H1 (cell line): ENCODE measurements around the gene SLC15A1. TPM values are rescaled to one million over a fixed set of nuclear protein-coding genes. Genes with fewer than 3 reads are reported as not detected.

Experiments
- CTCF ChIA-PET: fragments of 300-600 bp; sonication (Branson Sonifier 250); formaldehyde crosslinking; loops from one replicate; lab custom pipeline; 2021; ENCODE audit not compliant: partially characterized antibody; lab: Charles Lee
- POLR2A ChIA-PET: fragments of 300-600 bp; sonication (Branson Sonifier 250); formaldehyde crosslinking; loops from one replicate; lab custom pipeline; 2021; ENCODE audit warnings: inconsistent platforms; ENCODE audit not compliant: partially characterized antibody; lab: Charles Lee
- DNase-seq, 2 experiments: peaks; one replicate each; pipeline versions ENCODE4 v3.0.0 to v3.0.0-alpha.2; 2010 to 2022; ENCODE audit warnings: low spot score in 2 of 2, low read depth in 1 of 2, mixed read lengths in 1 of 2
- FAIRE-seq: peaks from 2 replicates; lab custom pipeline; 2011; peaks lifted over from hg19 to GRCh38; lab: Jason Lieb, UNC
- H2AFZ ChIP-seq: 2 replicates; pipeline ENCODE4 v1.8.1; 2012; ENCODE audit warnings: low read length, inconsistent platforms
- H2AK5ac ChIP-seq: 2 replicates; pipeline ENCODE4 v1.6.1; 2013; ENCODE audit warnings: low read depth, low read length
- H2BK120ac ChIP-seq: replicated peaks from 2 replicates; pipeline ENCODE3; 2013; ENCODE audit warnings: low read depth, low read length, inconsistent platforms
- H2BK12ac ChIP-seq: 2 replicates; pipeline ENCODE4 v1.6.1; 2013; ENCODE audit warnings: low read depth, low read length
- H2BK15ac ChIP-seq: 2 replicates; pipeline ENCODE4 v1.6.1; 2013; ENCODE audit warnings: low read length
- H2BK20ac ChIP-seq: 2 replicates; pipeline ENCODE4 v1.6.1; 2013; ENCODE audit warnings: low read length
- H2BK5ac ChIP-seq: 2 replicates; pipeline ENCODE4 v1.6.1; 2013; ENCODE audit warnings: low read depth, low read length
- H3K14ac ChIP-seq: 2 replicates; pipeline ENCODE4 v1.6.1; 2013; ENCODE audit warnings: inconsistent platforms; ENCODE audit not compliant: insufficient read length
- H3K18ac ChIP-seq: 2 replicates; pipeline ENCODE4 v1.6.1; 2013; ENCODE audit warnings: low read length; ENCODE audit errors: extremely low read depth
- H3K23ac ChIP-seq: 2 replicates; pipeline ENCODE4 v1.6.1; 2013; ENCODE audit warnings: inconsistent platforms; ENCODE audit not compliant: insufficient read length
- H3K23me2 ChIP-seq: 2 replicates; pipeline ENCODE4 v1.6.1; 2013; ENCODE audit warnings: low read depth, low read length
- H3K27ac ChIP-seq: 2 replicates; pipeline ENCODE4 v1.6.1; 2011; ENCODE audit warnings: low read depth, low read length, inconsistent platforms
- H3K27me3 ChIP-seq, 4 experiments: replicated peaks in 1 of 4; 1 replicate in 1 of 4; 2 replicates in 3 of 4; pipeline versions ENCODE4 v1.6.1 to v1.8.1; 2011 to 2013; ENCODE audit warnings: low read length in 3 of 4, mild to moderate bottlenecking in 3 of 4, inconsistent platforms in 2 of 4, mixed read lengths in 2 of 4, moderate library complexity in 1 of 4; ENCODE audit not compliant: control insufficient read depth in 3 of 4, insufficient read depth in 3 of 4; ENCODE audit errors: extremely low read depth in 1 of 4
- H3K36me3 ChIP-seq, 4 experiments: 2 replicates each; pipeline versions ENCODE4 v1.6.1 to v1.8.1; 2011 to 2013; ENCODE audit warnings: mild to moderate bottlenecking in 4 of 4, low read length in 3 of 4, moderate library complexity in 2 of 4, control low read depth in 1 of 4, inconsistent platforms in 1 of 4; ENCODE audit not compliant: insufficient read depth in 4 of 4, control insufficient read depth in 2 of 4
- H3K4ac ChIP-seq: replicated peaks from 2 replicates; pipeline ENCODE3; 2013; ENCODE audit warnings: low read length, low read depth, mixed read lengths, inconsistent platforms; ENCODE audit not compliant: insufficient read length
- H3K4me1 ChIP-seq, 4 experiments: replicated peaks in 1 of 4; 1 replicate in 1 of 4; 2 replicates in 3 of 4; pipeline versions ENCODE4 v1.6.1 to v1.8.1; 2011 to 2013; ENCODE audit warnings: low read length in 3 of 4, inconsistent platforms in 2 of 4, mixed read lengths in 1 of 4; ENCODE audit not compliant: insufficient read depth in 4 of 4, control insufficient read depth in 3 of 4
- H3K4me2 ChIP-seq, 2 experiments: 2 replicates each; pipeline versions ENCODE4 v1.6.1 to v1.8.1; 2011 to 2013; ENCODE audit warnings: low read depth in 2 of 2, low read length in 2 of 2, control low read depth in 1 of 2, inconsistent platforms in 1 of 2, mild to moderate bottlenecking in 1 of 2; ENCODE audit not compliant: insufficient read depth in 1 of 2
- H3K4me3 ChIP-seq, 4 experiments: fragments of 200-600, 300-600 bp in 1 of 4; sonication (generic), shearing (Covaris generic), sonication (Bioruptor Twin) in 1 of 4; 2 replicates each; pipeline versions ENCODE4 v1.5.1 to v1.8.1; 2011 to 2016; ENCODE audit warnings: low read length in 4 of 4, low read depth in 3 of 4, control low read depth in 2 of 4, inconsistent platforms in 2 of 4, mild to moderate bottlenecking in 2 of 4, mixed read lengths in 1 of 4, moderate library complexity in 1 of 4; ENCODE audit not compliant: insufficient read depth in 2 of 4; ENCODE audit errors: extremely low read depth in 1 of 4
- H3K56ac ChIP-seq: replicated peaks from 2 replicates; pipeline ENCODE3; 2013; ENCODE audit warnings: low read depth, mild to moderate bottlenecking, mixed read lengths, low read length, inconsistent platforms; ENCODE audit not compliant: insufficient read length
- H3K79me1 ChIP-seq: 2 replicates; pipeline ENCODE4 v1.6.1; 2013; ENCODE audit warnings: low read depth, low read length, control low read depth
- H3K79me2 ChIP-seq, 2 experiments: 2 replicates each; pipeline versions ENCODE4 v1.6.1 to v1.8.1; 2012 to 2013; ENCODE audit warnings: low read length in 2 of 2, mild to moderate bottlenecking in 2 of 2, inconsistent platforms in 1 of 2; ENCODE audit not compliant: insufficient read depth in 2 of 2, control insufficient read depth in 1 of 2
- H3K9ac ChIP-seq, 4 experiments: replicated peaks in 1 of 4; 1 replicate in 1 of 4; 2 replicates in 3 of 4; pipeline versions ENCODE4 v1.6.1 to v1.8.1; 2011 to 2013; ENCODE audit warnings: low read depth in 3 of 4, low read length in 3 of 4, control low read depth in 2 of 4, mild to moderate bottlenecking in 2 of 4, moderate library complexity in 2 of 4, inconsistent platforms in 1 of 4; ENCODE audit errors: extremely low read depth in 1 of 4
- H3K9me3 ChIP-seq, 2 experiments: 2 replicates each; pipeline versions ENCODE4 v1.6.1 to v1.8.1; 2012 to 2013; ENCODE audit warnings: mild to moderate bottlenecking in 2 of 2, moderate library complexity in 2 of 2, control low read depth in 1 of 2, inconsistent platforms in 1 of 2, low read depth in 1 of 2, low read length in 1 of 2, mixed read lengths in 1 of 2; ENCODE audit not compliant: insufficient read depth in 2 of 2
- H4K20me1 ChIP-seq, 2 experiments: replicated peaks in 1 of 2; 2 replicates each; pipeline versions ENCODE3 to v1.8.1; 2011 to 2013; ENCODE audit warnings: inconsistent platforms in 2 of 2, low read length in 2 of 2, mild to moderate bottlenecking in 1 of 2; ENCODE audit not compliant: insufficient read depth in 2 of 2, control insufficient read depth in 1 of 2
- H4K5ac ChIP-seq: 2 replicates; pipeline ENCODE4 v1.6.1; 2013; ENCODE audit warnings: low read length, low read depth, mixed read lengths, inconsistent platforms; ENCODE audit not compliant: insufficient read length
- H4K8ac ChIP-seq: 2 replicates; pipeline ENCODE4 v1.8.0; 2013; ENCODE audit warnings: mild to moderate bottlenecking, moderate library complexity, low read length, inconsistent platforms; ENCODE audit not compliant: insufficient read depth; ENCODE audit errors: extremely low read depth
- H4K91ac ChIP-seq: replicated peaks from 2 replicates; pipeline ENCODE3; 2013; ENCODE audit warnings: low read length, mixed read lengths, inconsistent platforms; ENCODE audit not compliant: insufficient read length
- JUND ChIP-seq: IDR thresholded peaks from 2 replicates; pipeline ENCODE4 v1.6.1; 2011; ENCODE audit warnings: mild to moderate bottlenecking, improper control_type of control experiment, low read length
- KDM1A ChIP-seq: fragments of 200-600, 300-600 bp; sonication (generic); IDR thresholded peaks from 2 replicates; pipeline ENCODE4 v1.7.1; 2016; ENCODE audit warnings: mild to moderate bottlenecking, low read length, borderline replicate concordance
- RXRA ChIP-seq: IDR thresholded peaks from 2 replicates; pipeline ENCODE4 v1.6.1; 2011; ENCODE audit warnings: low read depth, mild to moderate bottlenecking, low read length, moderate library complexity; ENCODE audit not compliant: insufficient read depth
- SP4 ChIP-seq: IDR thresholded peaks from 2 replicates; pipeline ENCODE4 v1.6.1; 2012; ENCODE audit warnings: low read length, inconsistent platforms
- YY1 ChIP-seq: IDR thresholded peaks from 2 replicates; pipeline ENCODE4 v1.6.1; 2011; ENCODE audit warnings: low read depth, mild to moderate bottlenecking, low read length
- WGBS, 2 experiments: shearing (Covaris generic) in 1 of 2; methylation state at CpG; one replicate each; pipeline versions ENCODE4 v1.1.6 to v1.1.7; 2013 to 2015; ENCODE audit warnings: low lambda C conversion rate in 2 of 2, mixed read lengths in 2 of 2, inconsistent platforms in 1 of 2, low coverage in 1 of 2, missing lambda C conversion rate in 1 of 2; ENCODE audit not compliant: insufficient replicate concordance in 2 of 2, insufficient coverage in 1 of 2, insufficient read length in 1 of 2; ENCODE audit errors: extremely low coverage in 1 of 2, missing lambda C conversion rate in 1 of 2; 5-methylcytosine and 5-hydroxymethylcytosine counted together
- polyA plus RNA-seq, 7 experiments: library from polyadenylated mRNA; depleted of rRNA in 3 of 7; stranded (reverse) in 5 of 7; unstranded in 2 of 7; fragments of >200 nt in 5 of 7; fragments of 200-250 nt in 2 of 7; gene quantifications; 1 replicate in 5 of 7; 2 replicates in 1 of 7; 4 replicates in 1 of 7; pipeline versions ENCODE4 v1.2.1 to v1.2.3, GENCODE V29; 2011 to 2013; ENCODE audit warnings: missing spikeins in 2 of 7, mixed read lengths in 2 of 7
- total RNA-seq: library from RNA; stranded (reverse); fragmentation: NEBNext Ultra II Directional; extraction: Animal tissue kit (Norgen Biotek cat#: 25700); gene quantifications from 2 replicates; pipeline ENCODE4 v1.2.1, GENCODE V29; 2021

SLC15A1 gene
- total and polyA plus RNA-seq, 2 of the 8 experiments (the other 6 are each of a cell fraction or from before 2014, with no cell fraction given): 1.3 to 2.4 TPM

DNA sequence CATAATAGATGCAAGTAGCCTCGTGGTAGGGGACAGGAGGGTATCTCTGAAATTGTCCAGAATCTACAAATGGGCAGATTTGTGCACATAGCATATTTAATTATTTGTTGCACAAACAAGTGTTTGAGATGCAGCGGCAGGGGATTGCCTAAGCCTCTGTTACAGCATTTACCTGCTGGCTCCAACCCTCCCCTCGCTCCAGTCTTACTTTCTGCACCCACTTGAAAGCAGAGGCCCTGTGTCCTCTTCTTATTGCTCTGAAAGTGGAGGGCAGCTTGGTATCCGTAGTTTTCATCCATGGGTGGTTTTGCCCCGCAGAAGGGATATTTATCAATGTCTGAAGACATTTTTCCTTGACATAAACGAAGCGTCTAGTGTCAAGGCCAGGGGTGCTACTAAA, 102.6 kb downstream of the SLC15A1 start:
- H3K4me1 ChIP-seq: no peaks in the 10 kb centered on the region
- H2BK12ac ChIP-seq: no peak overlapping the region
- POLR2A ChIA-PET: no interaction called here
- DNase-seq: no peak
- no peaks in the 10 kb centered on the region for H3K9me3 ChIP-seq
- H3K18ac ChIP-seq: no peak overlapping the region
- no peak overlapping the region for H2BK15ac ChIP-seq
- H2BK20ac ChIP-seq: no peak overlapping the region
- H2BK120ac ChIP-seq: no peak overlapping the region
- no peak overlapping the region for H3K4me3 ChIP-seq
- no peaks in the 10 kb centered on the region for H4K20me1 ChIP-seq
- 91% methylated on average over 7 of the region's 7 CpGs; no CpG with 5 or more reads in 1 of the 2 experiments for WGBS, 2 experiments
- H3K56ac ChIP-seq: no peak overlapping the region
- no peaks in the 10 kb centered on the region for H3K79me2 ChIP-seq
- H3K27ac ChIP-seq: no peak overlapping the region
- no peak overlapping the region for H4K91ac ChIP-seq
- H4K8ac ChIP-seq: no peak overlapping the region
- H2AFZ ChIP-seq: no peak overlapping the region
- no peaks in the 10 kb centered on the region for H3K79me1 ChIP-seq
- H3K14ac ChIP-seq: no peak overlapping the region
- no peak for FAIRE-seq
- CTCF ChIA-PET: interaction anchor here (1.1 to 5.4 kb wide), 4 partner anchors 21 to 183 kb away, joined by 3 to 51 read pairs (median 4); no protein-coding TSS in a partner anchor
- H3K27me3 ChIP-seq: no peaks in the 10 kb centered on the region; a peak in 1 of 7 replicates
- H3K4me2 ChIP-seq: no peak overlapping the region
- TF ChIP-seq KDM1A: no peak
- no peak for TF ChIP-seq YY1
- no peak for TF ChIP-seq RXRA
- TF ChIP-seq JUND: no peak
- TF ChIP-seq SP4: no peak
- no peak overlapping the region for H2BK5ac ChIP-seq
- no peak overlapping the region for H3K23ac ChIP-seq
- no peak overlapping the region for H2AK5ac ChIP-seq
- no peaks in the 10 kb centered on the region for H3K36me3 ChIP-seq
- H4K5ac ChIP-seq: no peak overlapping the region
- no peak overlapping the region for H3K9ac ChIP-seq
- no peak overlapping the region for H3K4ac ChIP-seq
- no peaks in the 10 kb centered on the region for H3K23me2 ChIP-seq
